Right cardiac atrium (tissue), 5 donors: ENCODE results near the gene PACS1. TPM values are rescaled to one million over a fixed set of nuclear protein-coding genes. Genes with fewer than 3 reads are reported as not detected.

Experiments used
- ATAC-seq, 2 donors: fragments of 200-7000 bp; cut with Tn5 transposase; one replicate each; pipeline versions ENCODE4 v1.8.0 to v1.9.1; 2020; ENCODE audit warnings: moderate library complexity in 2 of 2, mild to moderate bottlenecking in 1 of 2
- DNase-seq, 3 donors: peaks; one replicate each; pipeline ENCODE4 v3.0.0-alpha.2; 2020
- H3K27ac ChIP-seq: one replicate; pipeline ENCODE4 v1.5.1; 2013; ENCODE audit warnings: mild to moderate bottlenecking, low read length, control low read depth, moderate library complexity
- H3K27me3 ChIP-seq: one replicate; pipeline ENCODE4 v1.6.1; 2013; ENCODE audit not compliant: control insufficient read depth, insufficient read depth
- H3K4me1 ChIP-seq: one replicate; pipeline ENCODE4 v1.6.1; 2013; ENCODE audit warnings: low read length; ENCODE audit not compliant: control insufficient read depth, insufficient read depth
- H3K4me3 ChIP-seq: one replicate; pipeline ENCODE4 v1.5.1; 2013; ENCODE audit warnings: low read length, control low read depth
- H3K9me3 ChIP-seq: one replicate; pipeline ENCODE4 v1.6.1; 2013; ENCODE audit warnings: low read length; ENCODE audit not compliant: control insufficient read depth
- WGBS: extraction: QIAGEN DNeasy Blood & Tissue Kit; methylation state at CpG from one replicate; pipeline ENCODE4 v1.1.7; 2013; 5-methylcytosine and 5-hydroxymethylcytosine counted together
- intact Hi-C, 4 donors: fragments of 100-400 bp; cut with DNase I; formaldehyde crosslinking; loops; one replicate each; pipeline versions ENCODE4 v1.11.0 to v1.14.0; 2022 to 2023
- polyA plus RNA-seq: library from polyadenylated mRNA; stranded (reverse); fragments of 200-250 nt; gene quantifications from one replicate; pipeline ENCODE4 v1.2.3, GENCODE V29; 2013
- total RNA-seq, 4 donors: library from RNA; stranded (reverse); fragmentation: NEBNext Ultra II Directional; extraction: Animal tissue kit (Norgen Biotek cat#: 25700); gene quantifications; one replicate each; pipeline ENCODE4 v1.2.1, GENCODE V29; 2021
- donor health status: healthy with polysubstance abuse.
- donor health status: DM: no; HTN: yes; CAD: no.
- donor health status: DM: no; HTN: no; CAD: no.
- donor health status: DM: no; HTN: yes; CAD: no; lungs with severe emphysema.
- donor health status: DM: yes; HTN: yes; CAD: no.

PACS1 gene
- total and polyA plus RNA-seq, 5 donors: 30.9 to 82.5 (median 52.0) TPM

GRCh38 chr11:66287211-66287888 lies 217.3 kb downstream of the PACS1 start:
- no peak overlapping the region for H3K27ac ChIP-seq
- peaks cover 10% of the 10 kb centered on the region for H3K4me1 ChIP-seq
- intact Hi-C loops: no loop called here
- ATAC-seq: no peak
- no peaks in the 10 kb centered on the region for H3K9me3 ChIP-seq
- no peak overlapping the region for H3K4me3 ChIP-seq
- H3K27me3 ChIP-seq: no peaks in the 10 kb centered on the region
- DNase-seq: no peak
- WGBS: 74% methylated on average over 10 of the region's 10 CpGs

- Histone ChIP-seq H3K4me3 (peak overlapping the region; percentile 52), H3K9me3 (no peaks in the 10 kb centered on the region), H3K27ac (peak overlapping the region; percentile 74), H3K27me3 (no peaks in the 10 kb centered on the region), H3K4me1 (peaks cover 10% of the 10 kb centered on the region)
- DNase-seq (peak in 1 of 3 donors; percentile 23), ATAC-seq (no peak)
- intact Hi-C loops: no loop called here
- 36% methylated on average over 20 of the region's 20 CpGs for WGBS
These were observed 218.0 kb downstream of the PACS1 start for GRCh38 chr11:66287889-66288670.

- intact Hi-C loops: no loop called here
- DNase-seq (peak; percentile 99 to 100 (median 99)), ATAC-seq (peak; percentile 96)
- under 1% methylated on average over 87 of the region's 87 CpGs for WGBS
- Histone ChIP-seq H3K9me3 (no peaks in the 10 kb centered on the region), H3K4me1 (peaks cover 10% of the 10 kb centered on the region), H3K27ac (peak within 1 kb of the TSS; percentile 76), H3K4me3 (peak within 1 kb of the TSS; percentile 63), H3K27me3 (no peaks in the 10 kb centered on the region)
These were observed 218.8 kb downstream of the PACS1 start, which contains the start of gene YIF1A for GRCh38 chr11:66288671-66289547. Gene YIF1A, minus strand, starts transcription at chr11:66289143. Its CDS starts 158 bp downstream, at chr11:66288985.

GRCh38 chr11:66289548-66290329 lies 219.7 kb downstream of the PACS1 start:
- Histone ChIP-seq H3K9me3 (no peaks in the 10 kb centered on the region), H3K27ac (peak overlapping the region; percentile 76), H3K27me3 (no peaks in the 10 kb centered on the region), H3K4me1 (peaks cover 10% of the 10 kb centered on the region), H3K4me3 (peak overlapping the region; percentile 63)
- ATAC-seq (peak; percentile 47 to 63), DNase-seq (peak; percentile 76 to 89 (median 88))
- 10% methylated on average over 36 of the region's 36 CpGs for WGBS
- intact Hi-C loops: no loop called here

GRCh38 chr11:66290330-66290621 lies 220.2 kb downstream of the PACS1 start:
- no peak for DNase-seq
- WGBS: 75% methylated on average over 2 of the region's 2 CpGs
- intact Hi-C loops: no loop called here
- Histone ChIP-seq H3K4me3 (no peak overlapping the region), H3K4me1 (peaks cover 10% of the 10 kb centered on the region), H3K27ac (no peak overlapping the region), H3K27me3 (no peaks in the 10 kb centered on the region), H3K9me3 (no peaks in the 10 kb centered on the region)
- no peak for ATAC-seq

- intact Hi-C loops: no loop called here
- Histone ChIP-seq H3K4me3 (peak overlapping the region; percentile 41), H3K4me1 (peaks cover 10% of the 10 kb centered on the region), H3K27ac (no peak overlapping the region), H3K9me3 (no peaks in the 10 kb centered on the region), H3K27me3 (no peaks in the 10 kb centered on the region)
- WGBS: 17% methylated on average over 16 of the region's 16 CpGs
- ATAC-seq (no peak), DNase-seq (no peak)
These were observed 221.2 kb downstream of the PACS1 start for GRCh38 chr11:66291303-66291705.

- Histone ChIP-seq H3K27ac (no peak within 1 kb of the TSS), H3K9me3 (no peaks in the 10 kb centered on the region), H3K27me3 (no peaks in the 10 kb centered on the region), H3K4me1 (peaks cover 10% of the 10 kb centered on the region), H3K4me3 (peak within 1 kb of the TSS; percentile 41)
- DNase-seq (peak in 1 of 3 donors; percentile 70), ATAC-seq (no peak)
- intact Hi-C loops: no loop called here
- 2% methylated on average over 95 of the region's 95 CpGs for WGBS
These were observed 221.9 kb downstream of the PACS1 start, which contains the start of gene TMEM151A for GRCh38 chr11:66291706-66292542. Gene TMEM151A, plus strand, starts transcription at chr11:66291894. Its CDS starts 120 bp downstream, at chr11:66292014.

- H3K4me1 ChIP-seq: peaks cover 10% of the 10 kb centered on the region
- no peak for ATAC-seq
- no peak overlapping the region for H3K4me3 ChIP-seq
- DNase-seq: no peak
- WGBS: 55% methylated on average over 17 of the region's 17 CpGs
- no peaks in the 10 kb centered on the region for H3K27me3 ChIP-seq
- H3K9me3 ChIP-seq: no peaks in the 10 kb centered on the region
- intact Hi-C loops: no loop called here
- H3K27ac ChIP-seq: no peak overlapping the region
These were observed 222.7 kb downstream of the PACS1 start for GRCh38 chr11:66292543-66293332.

GRCh38 chr11:66293352-66293751 lies 223.3 kb downstream of the PACS1 start:
- no peak overlapping the region for H3K4me3 ChIP-seq
- 68% methylated on average over 4 of the region's 4 CpGs for WGBS
- no peak overlapping the region for H3K27ac ChIP-seq
- ATAC-seq: no peak
- no peak for DNase-seq
- no peaks in the 10 kb centered on the region for H3K27me3 ChIP-seq
- intact Hi-C loops: no loop called here
- peaks cover 7% of the 10 kb centered on the region for H3K4me1 ChIP-seq
- no peaks in the 10 kb centered on the region for H3K9me3 ChIP-seq
